Activated CD8-positive, alpha-beta T cell treated with anti-CD3 and anti-CD28 coated beads, Interleukin-2, amount 10 ng/mL, durations not matched to agents 7 days and 5 days (primary cell): Measurements from ENCODE around the gene NUP210. TPM values are rescaled to one million over a fixed set of nuclear protein-coding genes. Genes with fewer than 3 reads are reported as not detected.

Source experiments
- ATAC-seq: fragments of 150-1000 bp; cut with Tn5 transposase; one replicate; pipeline ENCODE4 v1.10.0; 2021; ENCODE audit warnings: moderate library complexity
- CTCF ChIA-PET: fragments of 350-600 bp; sonication (Branson Sonifier 250); formaldehyde crosslinking; loops from one replicate; lab custom pipeline; 2021; ENCODE audit warnings: antibody characterized with exemption; lab: Charles Lee
- POLR2A ChIA-PET: fragments of 350-600 bp; sonication (Branson Sonifier 250); formaldehyde crosslinking; loops from one replicate; lab custom pipeline; 2021; ENCODE audit warnings: antibody characterized with exemption; lab: Charles Lee
- DNase-seq: peaks from one replicate; pipeline ENCODE4 v3.0.0-alpha.2; 2020
- H3K27ac Mint-ChIP-seq: one replicate; pipeline ENCODE4 v1.8.0; 2021; ENCODE audit warnings: mild to moderate bottlenecking, mixed read lengths
- H3K27me3 Mint-ChIP-seq: one replicate; pipeline ENCODE4 v1.8.0; 2021; ENCODE audit warnings: low read depth, mixed read lengths
- H3K36me3 Mint-ChIP-seq: one replicate; pipeline ENCODE4 v1.8.0; 2021; ENCODE audit warnings: low read depth, mixed read lengths
- H3K4me1 Mint-ChIP-seq: one replicate; pipeline ENCODE4 v1.8.0; 2021; ENCODE audit warnings: low read depth, mixed read lengths
- H3K4me3 Mint-ChIP-seq: one replicate; pipeline ENCODE4 v1.8.0; 2021; ENCODE audit warnings: mild to moderate bottlenecking, mixed read lengths
- H3K9me3 Mint-ChIP-seq: one replicate; pipeline ENCODE4 v1.8.0; 2022; ENCODE audit warnings: mixed read lengths; ENCODE audit not compliant: insufficient read depth
- total RNA-seq, 2 experiments: library from RNA; stranded (reverse); gene quantifications; one replicate each; pipeline ENCODE4 v1.2.3, GENCODE V29; 2021

Gene NUP210
- total RNA-seq, 2 experiments from 2014 or later = 202 to 206 TPM

GRCh38 chr3:13345284-13345683 lies 74.8 kb downstream of the NUP210 start:
- H3K27me3 Mint-ChIP-seq = no peaks in the 10 kb centered on the region
- ChIA-PET CTCF (interaction anchor here (1.2 to 10.6 kb wide), 5 partner anchors 20 to 253 kb away, joined by 3 to 168 read pairs (median 5); partner anchors contain the start of gene HDAC11), POLR2A (no interaction called here)
- no peak overlapping the region for H3K4me3 Mint-ChIP-seq
- H3K27ac Mint-ChIP-seq = no peak overlapping the region
- ATAC-seq (no peak), DNase-seq (no peak)
- no peaks in the 10 kb centered on the region for H3K9me3 Mint-ChIP-seq
- peaks cover 79% of the 10 kb centered on the region for H3K36me3 Mint-ChIP-seq
- peaks cover 67% of the 10 kb centered on the region for H3K4me1 Mint-ChIP-seq

GRCh38 chr3:13344663-13345062 lies 75.5 kb downstream of the NUP210 start:
- no peaks in the 10 kb centered on the region for H3K27me3 Mint-ChIP-seq
- H3K9me3 Mint-ChIP-seq = no peaks in the 10 kb centered on the region
- H3K27ac Mint-ChIP-seq = peak overlapping the region; percentile 74
- ATAC-seq (no peak), DNase-seq (no peak)
- H3K4me3 Mint-ChIP-seq = no peak overlapping the region
- H3K4me1 Mint-ChIP-seq = peaks cover 60% of the 10 kb centered on the region
- H3K36me3 Mint-ChIP-seq = peaks cover 76% of the 10 kb centered on the region
- ChIA-PET POLR2A (no interaction called here), CTCF (interaction anchor here (0.8 to 10.6 kb wide), 4 partner anchors 70 to 253 kb away, joined by 3 to 168 read pairs (median 4); no protein-coding TSS in a partner anchor)

DNA sequence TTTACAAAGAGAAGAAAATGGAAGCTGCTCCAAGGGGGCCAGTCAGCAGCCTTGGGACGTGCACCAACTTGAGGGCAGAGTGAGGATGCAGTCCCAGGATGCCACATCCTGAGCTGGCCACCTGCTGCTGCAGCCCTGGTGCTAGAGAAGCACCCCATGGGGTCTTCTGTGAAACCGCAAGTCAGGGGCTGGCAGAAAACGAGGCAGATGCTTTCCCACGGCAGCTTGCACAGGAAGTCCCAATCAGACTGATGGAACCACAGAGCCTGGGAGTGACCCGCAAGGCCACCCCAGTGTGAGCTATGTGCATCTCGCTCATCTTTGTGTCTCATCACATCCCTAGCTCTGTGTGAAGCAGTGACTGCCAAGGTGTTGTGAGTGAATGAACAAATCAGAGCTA lies 76.5 kb downstream of the NUP210 start:
- DNase-seq (peak; percentile 31), ATAC-seq (no peak)
- Mint-ChIP-seq H3K9me3 (no peaks in the 10 kb centered on the region), H3K4me3 (no peak overlapping the region), H3K4me1 (peaks cover 50% of the 10 kb centered on the region), H3K36me3 (peaks cover 76% of the 10 kb centered on the region), H3K27me3 (no peaks in the 10 kb centered on the region), H3K27ac (peak overlapping the region; percentile 69)
- POLR2A ChIA-PET = no interaction called here
- CTCF ChIA-PET = interaction anchor here (1.7 to 10.6 kb wide), 2 partner anchors 110 to 252 kb away, joined by 5 to 168 read pairs; no protein-coding TSS in a partner anchor

DNA sequence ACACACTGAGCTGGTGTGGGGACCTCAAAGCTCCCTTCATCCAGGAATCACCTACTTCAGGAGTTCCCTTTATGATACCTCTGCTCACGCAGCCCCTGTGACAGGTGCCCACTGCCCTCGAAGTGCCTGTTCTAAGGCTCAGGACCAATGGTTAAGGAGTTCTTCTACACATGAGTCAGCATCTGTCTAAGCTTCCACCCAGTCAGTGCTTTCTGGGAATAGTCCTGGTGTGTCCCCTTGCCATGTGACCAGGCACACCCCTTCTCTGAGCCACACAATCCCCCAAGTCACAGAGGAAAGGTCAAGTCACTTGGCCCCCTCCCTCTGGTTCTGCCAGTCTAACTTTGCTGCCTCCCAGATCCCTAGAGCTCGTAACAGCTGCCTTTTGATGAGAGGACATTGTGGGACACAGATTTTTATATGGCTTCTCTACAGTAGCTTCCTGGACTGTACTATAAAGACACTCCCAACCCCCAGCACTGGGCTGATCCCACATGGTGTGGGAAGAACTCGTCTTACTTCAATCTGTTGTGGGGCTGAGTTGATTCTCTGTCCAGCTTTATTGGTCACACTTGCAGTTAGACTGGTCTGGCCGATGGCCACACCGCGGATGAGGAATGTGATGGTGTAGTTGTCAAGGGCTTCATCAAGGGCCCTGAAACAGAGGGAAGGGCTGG lies 78.8 kb downstream of the NUP210 start:
- Mint-ChIP-seq H3K4me3 (no peak overlapping the region), H3K27ac (peak overlapping the region; percentile 23), H3K36me3 (peaks cover 71% of the 10 kb centered on the region), H3K27me3 (no peaks in the 10 kb centered on the region), H3K4me1 (peaks cover 28% of the 10 kb centered on the region), H3K9me3 (no peaks in the 10 kb centered on the region)
- ATAC-seq (no peak), DNase-seq (no peak)
- ChIA-PET POLR2A (no interaction called here), CTCF (interaction anchor here (1.1 to 1.5 kb wide), 2 partner anchors 250 to 308 kb away, joined by 3 to 7 read pairs; no protein-coding TSS in a partner anchor)

DNA sequence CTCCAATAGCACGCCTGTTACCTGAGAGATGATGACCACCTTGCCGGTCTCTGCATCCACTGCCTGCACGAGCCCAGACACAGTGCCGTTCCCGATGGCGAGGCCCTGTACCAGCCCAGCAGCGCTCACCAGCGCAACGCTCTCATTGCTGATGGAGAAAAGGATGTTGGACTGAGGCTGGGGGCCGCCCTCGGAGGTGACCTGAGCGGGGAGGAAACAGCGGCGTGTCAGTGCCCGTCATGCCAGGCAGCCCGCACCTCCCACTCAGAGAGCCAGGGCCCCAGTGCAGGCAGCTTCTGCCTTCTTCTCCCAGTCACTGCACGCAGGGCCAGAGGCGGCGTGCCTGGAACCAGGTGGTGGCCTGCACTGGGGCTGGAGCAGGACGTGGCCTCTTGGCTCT lies 80.3 kb downstream of the NUP210 start:
- no peak for ATAC-seq

DNA sequence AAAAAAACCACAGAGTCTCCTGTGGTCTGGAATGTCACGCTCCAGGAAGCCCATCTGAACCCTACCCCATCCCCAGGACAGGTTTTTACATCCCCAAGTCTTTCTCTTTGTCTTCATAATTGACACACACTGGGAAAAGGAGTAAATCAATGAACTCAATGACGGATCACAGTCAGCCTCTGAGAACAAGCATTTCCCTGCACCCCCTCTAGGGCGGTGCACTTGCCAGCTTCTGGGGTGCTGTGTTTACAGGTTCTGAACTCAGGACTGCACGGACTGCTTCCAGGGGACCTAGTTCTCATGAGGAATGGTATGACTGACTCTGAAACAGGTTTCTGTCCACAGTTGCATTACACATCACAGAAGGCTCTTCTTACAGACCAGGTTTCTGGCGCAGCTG lies 81.1 kb downstream of the NUP210 start:
- Mint-ChIP-seq H3K27ac (peak overlapping the region; percentile 39), H3K36me3 (peaks cover 70% of the 10 kb centered on the region), H3K9me3 (no peaks in the 10 kb centered on the region), H3K4me3 (no peak overlapping the region), H3K27me3 (no peaks in the 10 kb centered on the region), H3K4me1 (peaks cover 7% of the 10 kb centered on the region)
- DNase-seq = no peak
- CTCF ChIA-PET = no interaction called here
- no peak for ATAC-seq
- POLR2A ChIA-PET = interaction anchor here (0.6 kb wide), 1 partner anchor 89 kb away, joined by 3 read pairs; no protein-coding TSS in a partner anchor

More for the DNA sequence above, 80.3 kb downstream of the NUP210 start:
- H3K4me1 Mint-ChIP-seq = peaks cover 14% of the 10 kb centered on the region
- H3K27ac Mint-ChIP-seq = no peak overlapping the region
- no peaks in the 10 kb centered on the region for H3K27me3 Mint-ChIP-seq
- DNase-seq = no peak
- ChIA-PET CTCF (no interaction called here), POLR2A (interaction anchor here (0.6 kb wide), 1 partner anchor 88 kb away, joined by 3 read pairs; no protein-coding TSS in a partner anchor)
- no peaks in the 10 kb centered on the region for H3K9me3 Mint-ChIP-seq
- no peak overlapping the region for H3K4me3 Mint-ChIP-seq
- peaks cover 71% of the 10 kb centered on the region for H3K36me3 Mint-ChIP-seq

- ChIA-PET CTCF (no interaction called here), POLR2A (no interaction called here)
- H3K27me3 Mint-ChIP-seq = no peaks in the 10 kb centered on the region
- ATAC-seq (no peak), DNase-seq (no peak)
- H3K4me1 Mint-ChIP-seq = peaks cover under 1% of the 10 kb centered on the region
- no peak overlapping the region for H3K4me3 Mint-ChIP-seq
- H3K36me3 Mint-ChIP-seq = peaks cover 71% of the 10 kb centered on the region
- peak overlapping the region; percentile 47 for H3K27ac Mint-ChIP-seq
- H3K9me3 Mint-ChIP-seq = no peaks in the 10 kb centered on the region
Measured at GRCh38 chr3:13338231-13338630, 81.9 kb downstream of the NUP210 start.

DNA sequence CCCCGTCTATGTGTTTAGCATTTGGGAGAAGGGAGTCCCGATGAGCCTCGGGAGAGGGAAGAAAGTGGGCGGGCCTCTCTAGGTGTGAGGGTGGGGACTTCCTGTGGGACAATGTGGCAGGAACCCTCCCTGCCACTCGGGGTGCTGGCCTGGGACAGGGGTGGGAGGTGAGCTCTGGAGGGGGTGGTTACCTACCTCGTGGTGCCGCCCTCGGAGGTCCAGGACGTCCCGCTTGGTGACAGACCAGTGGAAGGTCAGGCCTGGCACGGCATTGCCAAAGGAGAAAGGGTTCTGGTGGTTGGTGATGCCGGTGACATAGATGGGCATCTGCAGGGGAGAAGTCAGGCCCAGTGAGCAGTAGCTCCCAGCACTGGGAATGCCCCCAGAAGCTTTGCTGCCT lies 83.5 kb downstream of the NUP210 start:
- DNase-seq (no peak), ATAC-seq (no peak)
- Mint-ChIP-seq H3K27ac (peak overlapping the region; percentile 33), H3K27me3 (no peaks in the 10 kb centered on the region), H3K4me1 (no peaks in the 10 kb centered on the region), H3K9me3 (no peaks in the 10 kb centered on the region), H3K36me3 (peaks cover 68% of the 10 kb centered on the region), H3K4me3 (no peak overlapping the region)
- CTCF ChIA-PET = no interaction called here
- POLR2A ChIA-PET = interaction anchor here (0.6 kb wide), 1 partner anchor 170 kb away, joined by 4 read pairs; no protein-coding TSS in a partner anchor

- H3K4me3 Mint-ChIP-seq = no peak overlapping the region
- ChIA-PET CTCF (interaction anchor here (1.0 kb wide), 1 partner anchor 11 kb away, joined by 3 read pairs; no protein-coding TSS in a partner anchor), POLR2A (no interaction called here)
- H3K27me3 Mint-ChIP-seq = no peaks in the 10 kb centered on the region
- peaks cover 69% of the 10 kb centered on the region for H3K36me3 Mint-ChIP-seq
- H3K9me3 Mint-ChIP-seq = no peaks in the 10 kb centered on the region
- peak overlapping the region; percentile 60 for H3K27ac Mint-ChIP-seq
- no peaks in the 10 kb centered on the region for H3K4me1 Mint-ChIP-seq
- no peak for DNase-seq
- ATAC-seq = no peak
Measured at GRCh38 chr3:13335503-13335902, 84.6 kb downstream of the NUP210 start.

DNA sequence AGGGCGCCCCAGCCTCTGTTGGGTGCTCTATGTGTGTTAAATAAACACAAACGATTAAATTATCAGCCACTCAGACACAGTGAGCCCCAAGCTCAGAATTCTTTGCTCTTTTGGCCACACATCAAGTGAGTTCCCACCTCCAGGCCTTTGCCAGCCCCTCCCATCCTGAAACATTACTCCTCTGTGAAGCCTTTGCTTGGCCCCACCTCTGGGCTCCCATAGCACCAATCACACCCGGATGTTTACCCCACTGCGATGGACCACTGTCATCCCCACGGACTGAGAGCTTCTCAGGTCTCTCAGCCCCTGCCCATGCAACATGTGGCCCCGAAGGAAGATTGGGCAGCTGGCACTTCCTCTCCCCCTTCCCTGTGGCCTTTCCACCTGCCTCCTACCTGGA lies 85.1 kb downstream of the NUP210 start:
- POLR2A ChIA-PET = interaction anchor here (0.6 kb wide), 1 partner anchor 83 kb away, joined by 4 read pairs; no protein-coding TSS in a partner anchor
- peaks cover 73% of the 10 kb centered on the region for H3K36me3 Mint-ChIP-seq

DNA sequence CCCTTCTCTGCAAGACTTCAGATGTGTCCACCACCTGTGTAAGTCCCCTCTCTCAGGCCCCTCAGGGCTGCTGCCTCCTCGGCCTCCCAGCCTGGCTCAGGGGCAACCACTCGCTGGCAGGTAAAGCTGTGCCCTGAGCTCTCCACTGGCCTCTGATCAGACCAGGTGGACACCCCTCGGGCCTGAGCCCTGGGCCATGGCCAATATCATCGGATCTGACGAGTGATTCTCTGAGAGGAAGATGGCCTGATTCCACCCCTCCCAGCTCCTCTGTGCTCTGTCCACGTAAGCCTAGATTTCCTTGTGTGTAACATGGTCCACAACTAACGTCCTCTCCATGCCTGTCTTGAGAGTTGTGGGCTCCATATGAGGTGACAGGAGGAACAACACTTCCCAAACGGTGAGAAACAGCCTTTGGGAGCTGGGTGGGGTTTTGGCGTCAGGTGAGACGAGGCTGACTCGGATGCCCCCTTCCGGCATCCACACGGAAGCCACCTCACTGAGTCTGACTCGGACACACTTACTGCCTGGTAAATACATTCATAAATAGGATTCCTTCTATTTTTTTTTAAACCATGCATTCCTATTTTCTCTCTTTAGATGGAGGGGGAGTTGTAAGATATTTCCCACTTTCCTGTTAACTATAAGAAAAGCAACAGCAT lies 86.8 kb downstream of the NUP210 start:
- no peaks in the 10 kb centered on the region for H3K27me3 Mint-ChIP-seq
- no peak for ATAC-seq
- H3K36me3 Mint-ChIP-seq = peaks cover 77% of the 10 kb centered on the region
- peak overlapping the region; percentile 46 for H3K27ac Mint-ChIP-seq
- no peak for DNase-seq
- H3K4me3 Mint-ChIP-seq = no peak overlapping the region
- POLR2A ChIA-PET = interaction anchor here (0.9 kb wide), 1 partner anchor 17 kb away, joined by 3 read pairs; no protein-coding TSS in a partner anchor
- no peaks in the 10 kb centered on the region for H3K4me1 Mint-ChIP-seq
- CTCF ChIA-PET = interaction anchor here (0.8 to 1.5 kb wide), 2 partner anchors 13 to 241 kb away, joined by 4 read pairs; no protein-coding TSS in a partner anchor
- H3K9me3 Mint-ChIP-seq = no peaks in the 10 kb centered on the region

More for the DNA sequence above, 85.1 kb downstream of the NUP210 start:
- CTCF ChIA-PET = interaction anchor here (1.0 kb wide), 1 partner anchor 11 kb away, joined by 3 read pairs; no protein-coding TSS in a partner anchor
- ATAC-seq (no peak), DNase-seq (no peak)
- peak overlapping the region; percentile 60 for H3K27ac Mint-ChIP-seq
- no peak overlapping the region for H3K4me3 Mint-ChIP-seq
- no peaks in the 10 kb centered on the region for H3K9me3 Mint-ChIP-seq
- H3K4me1 Mint-ChIP-seq = no peaks in the 10 kb centered on the region
- no peaks in the 10 kb centered on the region for H3K27me3 Mint-ChIP-seq
